ENCODE measurements around the gene GLRX5.

Gene GLRX5

GRCh38 chr14:95516554-95517181 lies 18.2 kb upstream of the GLRX5 start, which contains the start of gene SYNE3:
SYNE3 (minus strand) TSS chr14:95516650; CDS start chr14:95475821, 40,829 bp downstream.
- POLR2A ChIA-PET (ENCODE audit: low non-redundant PET) = no interaction called here
- peak within 1 kb of the TSS; percentile 79 for H3K27ac ChIP-seq
- DNase-seq (ENCODE audit: low spot score) = peak; percentile 68
- CTCF ChIA-PET = interaction anchor here (0.5 to 4.3 kb wide), 7 partner anchors 33 to 975 kb away, joined by 3 to 20 read pairs (median 5); no protein-coding TSS in a partner anchor
- TF ChIP-seq CTCF (conservative IDR thresholded peaks at IDR 0.05; ENCODE audit: low read depth) = no peak

DNA sequence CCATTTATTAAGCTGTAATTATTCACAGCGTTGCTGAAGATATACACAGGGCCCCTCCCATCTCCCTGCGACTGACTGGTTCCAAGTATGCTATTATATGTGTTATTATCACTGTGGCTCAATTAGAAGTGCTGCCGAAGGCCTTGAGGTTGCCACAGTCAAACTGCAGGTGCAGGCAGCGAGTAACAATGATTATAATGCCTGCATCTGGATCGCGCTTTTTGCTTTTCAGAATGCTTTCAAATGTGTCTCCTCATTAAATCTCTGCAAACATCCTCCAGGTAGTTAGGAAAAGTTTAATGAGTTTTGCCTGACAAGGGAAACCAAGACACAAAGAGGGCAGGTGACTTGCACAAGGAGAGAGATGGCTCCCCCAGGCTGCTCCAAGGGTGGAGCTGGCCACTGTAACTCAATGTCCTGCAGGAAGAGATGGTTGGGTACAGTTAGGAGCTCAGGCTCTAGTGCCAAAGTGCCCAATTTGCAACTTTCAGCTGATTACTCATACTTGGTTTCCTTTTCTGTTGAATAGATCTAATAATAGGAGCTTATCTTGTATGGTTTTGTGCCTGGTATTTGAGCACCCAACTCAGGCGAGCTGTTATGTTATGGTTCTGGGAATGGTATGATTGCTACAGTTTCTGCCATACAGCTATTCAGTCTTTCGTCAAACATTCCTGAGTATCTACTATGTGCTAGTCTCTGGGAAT lies 16.7 kb upstream of the GLRX5 start:
- peak overlapping the region; percentile 57 for H3K27ac ChIP-seq
- TF ChIP-seq CTCF (conservative IDR thresholded peaks at IDR 0.05; ENCODE audit: low read depth) = no peak
- CTCF ChIA-PET = interaction anchor here (0.6 to 4.3 kb wide), 3 partner anchors 12 to 76 kb away, joined by 3 to 20 read pairs (median 3); no protein-coding TSS in a partner anchor
- no peak for DNase-seq (ENCODE audit: low spot score)
- POLR2A ChIA-PET (ENCODE audit: low non-redundant PET) = no interaction called here

DNA sequence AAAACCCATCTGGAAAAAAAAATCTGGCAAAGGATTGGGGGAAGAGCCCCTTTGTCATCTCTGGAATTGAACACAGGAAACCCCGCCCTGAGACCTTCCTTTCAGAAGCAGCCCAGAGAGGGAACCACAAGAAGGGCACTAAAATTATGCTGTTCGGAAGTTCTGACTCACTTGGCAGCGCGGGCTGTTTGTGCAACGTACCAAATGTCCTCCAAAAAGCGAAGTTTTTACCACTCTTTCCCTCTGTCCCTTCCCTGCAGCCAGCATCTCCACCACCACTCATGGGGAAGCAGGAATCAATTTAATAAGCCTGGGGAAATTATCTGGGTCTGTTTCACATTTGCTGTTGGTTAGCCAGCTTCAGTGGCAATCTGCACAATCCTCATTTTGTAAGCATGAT lies 15.2 kb upstream of the GLRX5 start:
- ChIA-PET CTCF (no interaction called here), POLR2A (ENCODE audit: low non-redundant PET) (no interaction called here)
- H3K27ac ChIP-seq = peak overlapping the region; percentile 74
- DNase-seq (ENCODE audit: low spot score) = peak; percentile 77
- no peak for TF ChIP-seq CTCF (conservative IDR thresholded peaks at IDR 0.05; ENCODE audit: low read depth)

GRCh38 chr14:95520346-95520745 lies 14.5 kb upstream of the GLRX5 start:
- DNase-seq (ENCODE audit: low spot score) = no peak
- TF ChIP-seq CTCF (conservative IDR thresholded peaks at IDR 0.05; ENCODE audit: low read depth) = no peak
- ChIA-PET CTCF (no interaction called here), POLR2A (ENCODE audit: low non-redundant PET) (no interaction called here)
- H3K27ac ChIP-seq = peak overlapping the region; percentile 74; the same call in 1 of the 2 replicates

DNA sequence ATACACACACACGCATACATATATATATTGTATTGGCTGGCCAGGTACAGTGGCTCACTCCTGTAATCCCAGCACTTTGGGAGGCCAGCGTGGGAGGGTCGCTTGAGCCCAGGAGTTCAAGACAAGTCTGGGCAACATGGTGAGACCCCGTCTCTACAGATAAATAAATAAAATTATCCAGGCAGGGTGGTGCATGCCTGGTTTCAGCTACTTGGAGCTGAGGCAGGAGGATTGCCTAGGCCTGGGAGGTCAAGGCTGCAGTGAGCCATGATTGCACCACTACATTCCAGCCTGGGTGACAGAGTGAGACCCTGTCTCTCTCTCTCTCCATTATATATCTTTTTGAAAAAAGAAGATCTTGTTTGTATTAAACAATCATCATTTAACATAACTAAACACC lies 13.8 kb upstream of the GLRX5 start:
- TF ChIP-seq CTCF (conservative IDR thresholded peaks at IDR 0.05; ENCODE audit: low read depth) = no peak
- ChIA-PET CTCF (no interaction called here), POLR2A (ENCODE audit: low non-redundant PET) (no interaction called here)
- H3K27ac ChIP-seq = no peak overlapping the region
- DNase-seq (ENCODE audit: low spot score) = no peak

GRCh38 chr14:95522116-95522515 lies 12.7 kb upstream of the GLRX5 start:
- no peak overlapping the region for H3K27ac ChIP-seq
- POLR2A ChIA-PET (ENCODE audit: low non-redundant PET) = no interaction called here
- no peak for TF ChIP-seq CTCF (conservative IDR thresholded peaks at IDR 0.05; ENCODE audit: low read depth)
- CTCF ChIA-PET = no interaction called here
- DNase-seq (ENCODE audit: low spot score) = no peak
